GM10266 (cell line): Measurements from ENCODE around the gene IL15.

Experiments used
- DNase-seq: peaks from one replicate; pipeline ENCODE4 v3.0.0; 2012; ENCODE audit errors: extremely low spot score
- CTCF ChIP-seq: IDR thresholded peaks from 2 replicates; pipeline ENCODE4 v1.5.1; 2012; ENCODE audit warnings: mild to moderate bottlenecking, low read depth; ENCODE audit not compliant: control insufficient read depth, insufficient read depth; ENCODE audit errors: missing control alignments

Gene IL15

GRCh38 chr4:141705048-141705746 is 68.8 kb downstream of the IL15 start:
- peak; percentile 29 for DNase-seq
- TF ChIP-seq CTCF = no peak

GRCh38 chr4:141705747-141706377 is 69.5 kb downstream of the IL15 start:
- TF ChIP-seq CTCF = no peak
- no peak for DNase-seq

GRCh38 chr4:141706445-141706844 is 70.1 kb downstream of the IL15 start:
- no peak for DNase-seq
- no peak for TF ChIP-seq CTCF

- TF ChIP-seq CTCF = peak; percentile 55
- no peak for DNase-seq
These were observed 74.8 kb downstream of the IL15 start for GRCh38 chr4:141711211-141711610.

- no peak for TF ChIP-seq CTCF
- no peak for DNase-seq
These were observed 76.8 kb downstream of the IL15 start for GRCh38 chr4:141713185-141713584.

GRCh38 chr4:141713771-141714445 is 77.5 kb downstream of the IL15 start:
- DNase-seq = no peak
- TF ChIP-seq CTCF = no peak

GRCh38 chr4:141719585-141719984 is 83.2 kb downstream of the IL15 start:
- TF ChIP-seq CTCF = no peak

More at GRCh38 chr4:141719585-141719984, 83.2 kb downstream of the IL15 start:
- DNase-seq = no peak
